GM18502 (cell line): ENCODE data around the gene ZNF853.

Experiments
- ATAC-seq: cut with Tn5 transposase; IDR thresholded peaks from one replicate; pipeline ENCODE4 v1.9.1; 2021; ENCODE audit warnings: mild to moderate bottlenecking; ENCODE audit not compliant: unreplicated experiment, poor library complexity

ZNF853 gene

DNA sequence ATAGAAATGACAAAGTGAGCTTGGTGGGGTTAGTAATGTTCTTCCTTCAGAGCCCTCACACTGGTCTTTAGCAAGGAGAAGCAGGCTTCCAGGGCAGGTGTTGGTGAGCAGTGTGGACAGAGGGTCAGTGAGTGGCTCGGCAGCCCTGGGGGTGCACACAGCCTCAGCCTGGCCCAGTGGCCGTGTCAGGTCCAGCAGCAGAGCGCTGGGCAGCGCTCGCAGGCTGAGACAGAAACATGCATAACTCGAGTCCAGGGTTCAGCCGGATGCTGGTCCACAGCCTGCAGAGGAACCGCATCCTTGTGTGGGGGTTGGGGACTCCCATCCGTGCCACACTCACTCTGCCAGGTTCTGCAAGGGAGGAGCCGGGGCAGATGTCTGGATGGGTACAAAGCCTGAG lies 11.0 kb upstream of the ZNF853 start:
- ATAC-seq, result no peak

GRCh38 chr7:6606866-6607583 lies 8.4 kb upstream of the ZNF853 start:
- ATAC-seq, result no peak

GRCh38 chr7:6607651-6608051 lies 7.8 kb upstream of the ZNF853 start:
- ATAC-seq, result no peak

- no peak for ATAC-seq
These were observed 7.3 kb upstream of the ZNF853 start for GRCh38 chr7:6608081-6608480.

- ATAC-seq, result no peak
These were observed 6.6 kb upstream of the ZNF853 start for GRCh38 chr7:6608794-6609193.

GRCh38 chr7:6612819-6613218 lies 2.6 kb upstream of the ZNF853 start:
- ATAC-seq, result no peak

DNA sequence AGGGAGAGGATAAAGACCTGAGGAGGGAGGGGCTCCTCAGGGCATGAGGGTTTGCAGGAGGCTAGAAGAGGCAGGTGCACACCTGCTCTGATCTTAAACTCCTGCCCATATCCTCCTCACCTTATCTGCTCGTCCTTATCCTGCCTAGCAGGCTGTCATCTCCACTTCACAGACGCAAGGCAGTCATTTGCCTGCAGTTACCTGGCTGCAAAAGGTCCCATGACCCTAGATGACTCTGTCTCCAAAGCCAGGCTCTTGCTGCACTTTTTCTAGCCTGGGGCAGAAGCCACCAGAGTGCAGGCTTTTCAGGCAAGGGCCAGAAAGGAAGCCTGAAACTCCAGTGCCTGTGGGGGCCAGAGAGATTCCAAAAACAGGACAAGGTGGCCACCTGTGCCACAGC lies 1.7 kb upstream of the ZNF853 start:
- ATAC-seq, result no peak

- no peak for ATAC-seq
These were observed 529 bp downstream of the ZNF853 start for GRCh38 chr7:6615723-6616555.

DNA sequence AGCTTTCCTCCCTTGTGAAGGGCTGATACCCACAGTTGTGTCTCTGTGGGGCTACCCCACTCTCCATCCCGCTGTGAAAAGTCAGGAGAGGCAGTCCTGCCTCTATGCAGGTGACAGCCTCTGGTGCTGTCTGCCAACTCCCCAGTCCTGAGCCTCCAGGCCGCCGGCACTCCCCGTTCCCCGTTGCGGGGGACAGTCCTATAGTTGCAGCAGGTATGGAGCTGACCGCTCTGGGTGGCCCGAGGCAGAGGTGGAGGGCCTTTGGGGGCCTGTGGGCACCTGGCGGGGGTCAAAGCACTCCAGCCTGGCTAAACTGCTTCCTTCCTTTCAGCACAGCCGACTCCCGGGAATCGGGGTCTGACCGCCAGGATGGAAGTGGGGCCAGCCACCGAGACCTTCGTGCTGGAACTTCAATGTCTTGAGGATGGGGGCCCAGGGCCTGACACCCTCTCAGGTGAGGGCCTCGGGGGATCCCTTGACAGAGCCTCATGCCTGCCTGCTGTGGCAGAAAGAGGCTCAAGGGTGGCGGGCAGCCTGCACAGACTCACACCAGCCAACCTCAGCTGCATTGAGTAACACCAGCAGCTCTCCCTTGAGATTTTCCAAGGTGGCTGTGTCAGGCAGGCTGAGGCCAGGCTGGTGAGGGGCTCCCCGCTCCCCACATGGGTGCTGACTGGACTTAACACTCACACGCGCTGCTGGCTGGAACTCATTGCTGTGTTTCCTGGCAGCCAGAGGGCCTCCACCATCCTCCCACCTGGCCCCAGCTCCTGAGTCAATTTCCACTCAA lies 1.6 kb downstream of the ZNF853 start:
- no peak for ATAC-seq

DNA sequence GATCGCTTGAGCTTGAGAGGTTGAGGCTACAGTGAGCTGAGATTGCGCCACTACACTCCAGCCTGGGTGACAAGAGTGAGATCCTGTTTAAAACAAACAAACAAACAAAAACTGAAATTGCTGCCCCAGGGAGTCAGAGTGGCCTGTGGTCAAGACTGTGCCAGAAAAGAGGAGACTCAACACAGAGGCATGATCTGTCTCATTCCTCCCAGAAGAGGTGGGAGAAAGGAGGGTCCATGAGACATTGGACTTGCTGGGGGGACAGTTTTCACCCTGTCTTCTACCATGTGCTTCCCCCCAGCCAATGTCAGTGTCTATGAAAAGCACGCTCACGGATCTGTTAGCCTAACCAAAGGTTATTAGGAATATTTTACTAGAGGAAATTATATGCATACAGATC lies 3.2 kb downstream of the ZNF853 start:
- ATAC-seq, result no peak

GRCh38 chr7:6619961-6620360 lies 4.6 kb downstream of the ZNF853 start:
- no peak for ATAC-seq

DNA sequence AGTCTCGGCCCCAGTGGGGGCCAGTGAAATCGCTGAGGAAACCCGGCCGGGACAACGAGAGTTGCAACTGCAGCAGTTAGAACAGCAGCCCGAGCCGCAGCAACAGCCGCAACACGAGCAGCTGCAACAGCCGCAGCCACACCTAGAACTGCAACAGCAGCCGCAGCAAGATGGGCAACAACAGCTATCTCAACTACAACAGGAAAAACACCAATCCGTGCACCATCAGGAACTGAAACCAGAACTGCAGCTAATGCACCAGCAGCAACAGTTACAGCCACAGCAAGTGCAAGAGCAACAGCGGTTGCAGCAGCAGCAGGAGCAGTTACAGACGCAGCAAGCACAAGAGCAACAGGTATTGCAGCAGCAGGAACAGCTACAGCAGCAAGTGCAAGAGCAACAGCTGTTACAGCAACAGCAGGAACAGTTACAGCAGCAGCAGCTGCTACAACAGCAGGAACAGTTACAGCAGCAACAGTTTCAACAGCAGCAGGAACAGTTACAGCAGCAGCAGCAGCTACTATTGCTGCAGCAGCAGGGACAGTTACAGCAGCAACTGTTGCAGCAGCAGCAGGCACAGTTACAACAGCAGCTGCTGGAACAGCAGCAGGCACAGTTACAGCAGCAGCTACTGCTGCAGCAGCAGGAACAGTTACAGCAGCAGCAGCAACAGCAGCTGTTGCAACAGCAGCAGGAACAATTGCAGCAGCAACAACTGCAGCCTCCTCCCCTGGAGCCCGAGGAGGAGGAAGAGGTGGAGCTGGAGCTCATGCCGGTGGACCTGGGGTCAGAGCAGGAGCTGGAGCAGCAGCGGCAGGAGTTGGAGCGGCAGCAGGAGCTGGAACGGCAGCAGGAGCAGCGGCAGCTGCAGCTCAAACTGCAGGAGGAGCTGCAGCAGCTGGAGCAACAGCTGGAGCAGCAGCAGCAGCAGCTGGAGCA lies 6.1 kb downstream of the ZNF853 start:
- no peak for ATAC-seq

GRCh38 chr7:6622134-6622710 lies 6.8 kb downstream of the ZNF853 start:
- ATAC-seq, result no peak

- ATAC-seq, result no peak
These were observed 8.3 kb downstream of the ZNF853 start for GRCh38 chr7:6623589-6624245.

GRCh38 chr7:6624246-6624611 lies 8.8 kb downstream of the ZNF853 start:
- ATAC-seq, result no peak

DNA sequence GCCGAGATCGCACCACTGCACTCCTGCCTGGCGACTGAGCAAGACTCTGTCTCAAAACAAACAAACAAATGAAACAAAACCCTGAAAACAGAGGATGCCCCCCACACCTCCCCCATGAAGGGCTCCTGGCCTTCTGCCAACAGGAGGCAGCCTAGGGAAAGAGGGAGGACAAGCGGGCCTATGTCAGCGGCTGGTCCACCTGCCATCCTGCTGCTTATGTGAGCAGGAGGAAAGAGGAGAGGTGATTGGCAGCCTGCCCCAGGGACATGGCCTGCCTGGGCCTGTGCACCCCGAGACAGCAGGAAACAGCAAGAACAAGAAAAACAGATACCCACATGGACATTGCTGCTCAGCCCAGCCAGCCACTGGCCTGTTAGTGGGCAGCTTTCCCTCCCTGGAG lies 12.6 kb downstream of the ZNF853 start:
- no peak for ATAC-seq

DNA sequence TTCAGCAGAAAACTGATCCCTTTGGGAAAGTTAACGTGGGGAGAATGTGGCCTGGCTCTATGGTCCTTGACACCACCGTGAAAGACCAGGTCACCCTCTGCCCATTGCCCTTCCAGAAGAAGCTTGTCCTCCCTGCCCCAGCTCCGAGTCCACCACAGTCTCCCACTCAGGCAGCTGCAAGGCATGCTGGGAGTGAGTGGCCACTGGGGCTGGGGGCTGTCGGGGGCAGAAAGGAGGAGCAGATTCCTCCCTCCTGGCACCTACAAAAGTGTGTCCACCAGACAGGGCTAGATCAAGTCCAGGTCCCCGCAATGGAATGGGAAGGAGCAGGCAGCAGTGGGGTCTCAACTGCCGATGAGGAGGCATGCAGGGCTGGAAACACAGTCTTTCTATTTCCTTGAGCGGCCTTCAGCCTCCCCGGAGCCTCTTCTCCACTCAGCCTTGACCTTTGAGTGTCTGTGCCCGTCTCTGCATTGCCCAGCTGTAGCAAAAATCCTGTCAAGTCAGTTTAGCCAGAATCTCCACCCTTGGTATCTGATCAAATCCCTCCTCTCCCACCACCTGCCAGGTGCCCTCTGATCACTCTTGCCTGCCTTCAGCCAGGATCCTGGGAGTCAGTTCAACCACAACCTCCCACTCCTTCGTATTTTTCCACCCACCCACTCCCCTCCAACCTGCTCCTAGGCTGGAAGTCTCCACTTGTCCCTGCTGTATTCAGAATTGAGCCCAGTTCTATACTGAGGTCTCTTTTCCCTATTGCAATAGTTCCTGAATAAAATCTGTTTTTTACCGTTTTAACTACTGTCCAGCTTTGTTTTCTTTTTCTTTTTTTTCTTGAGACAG lies 14.8 kb downstream of the ZNF853 start:
- no peak for ATAC-seq

DNA sequence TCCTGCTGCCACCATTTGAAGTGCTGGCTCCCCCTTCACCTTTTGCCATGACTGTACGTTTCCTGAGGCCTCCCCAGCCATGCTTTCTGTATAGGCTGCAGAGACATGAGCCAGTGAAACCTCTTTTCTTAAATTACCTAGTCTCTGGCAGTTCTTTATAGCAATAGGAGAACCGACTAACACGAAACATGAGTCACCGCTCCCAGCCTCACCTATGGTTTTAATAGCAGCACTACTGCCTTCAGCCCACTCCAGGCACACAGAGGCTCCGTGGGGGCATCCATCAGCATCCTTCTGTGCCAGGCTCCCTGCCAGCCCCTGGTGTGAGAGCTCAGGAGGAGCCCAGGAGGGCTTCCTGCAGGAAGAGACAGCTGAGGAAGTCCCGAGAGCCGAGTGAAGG lies 16.2 kb downstream of the ZNF853 start:
- ATAC-seq, result no peak
